K562 (cell line): ENCODE results near the gene ASCC3. TPM values are rescaled to one million over a fixed set of nuclear protein-coding genes. Genes with fewer than 3 reads are reported as not detected.
A peak's percentile ranks its signal among the peaks of the same experiment; 100 is the strongest.

Experiments used
- ARID1B ChIP-seq: fragments of 450-650 bp; IDR thresholded peaks from 2 replicates; pipeline ENCODE4 v1.6.1; 2016; ENCODE audit warnings: antibody characterized with exemption, mild to moderate bottlenecking, inconsistent platforms
- ATF7 ChIP-seq: fragments of 450-650 bp; IDR thresholded peaks from 2 replicates; pipeline ENCODE4 v1.7.1; 2014; ENCODE audit warnings: mild to moderate bottlenecking, moderate library complexity
- CBFB ChIP-seq: sonication (generic); formaldehyde crosslinking; IDR thresholded peaks from 2 replicates; pipeline ENCODE4 v1.4.0; 2020; ENCODE audit warnings: mild to moderate bottlenecking, missing genetic modification reagents
- DACH1 ChIP-seq: fragments of 450-650 bp; IDR thresholded peaks from 2 replicates; pipeline ENCODE4 v1.6.1; 2018; ENCODE audit not compliant: partially characterized antibody
- GABPA ChIP-seq: fragments of 200-800 bp; sonication (Bioruptor generic); conservative IDR thresholded peaks from 2 replicates; pipeline ENCODE4 v1.6.1; 2016; ENCODE audit warnings: low read depth, missing genetic modification characterization, missing compliant biosample characterization
- HDAC6 ChIP-seq: IDR thresholded peaks from 2 replicates; pipeline ENCODE4 v1.6.1; 2012; ENCODE audit warnings: low read depth, mild to moderate bottlenecking, control low read depth, inconsistent platforms, low read length, moderate library complexity
- HDGF ChIP-seq: fragments of 450-650 bp; IDR thresholded peaks from 2 replicates; pipeline ENCODE4 v1.6.1; 2016
- HMG20B ChIP-seq: fragments of 250-450 bp; sonication (Bioruptor Pico); IDR thresholded peaks from 2 replicates; pipeline ENCODE4 v1.5.0; 2021; ENCODE audit warnings: mild to moderate bottlenecking
- KLF6 ChIP-seq: fragments of 250-450 bp; sonication (Bioruptor Pico); IDR thresholded peaks from 2 replicates; pipeline ENCODE4 v1.4.0; 2020; ENCODE audit warnings: mild to moderate bottlenecking, moderate library complexity, borderline replicate concordance
- MBD1 ChIP-seq: fragments of 250-450 bp; sonication (Bioruptor Pico); IDR thresholded peaks from 2 replicates; pipeline ENCODE4 v1.8.0; 2022; ENCODE audit warnings: inconsistent platforms
- NFYB ChIP-seq: IDR thresholded peaks from 2 replicates; pipeline ENCODE4 v1.6.1; 2011; ENCODE audit warnings: mild to moderate bottlenecking, moderate library complexity; ENCODE audit not compliant: insufficient read length; ENCODE audit errors: extremely low read depth
- POLR2AphosphoS2 ChIP-seq: IDR thresholded peaks from 2 replicates; pipeline ENCODE4 v1.6.1; 2012; ENCODE audit warnings: low read length, improper control_type of control experiment
- PRMT5 ChIP-seq: sonication (generic); formaldehyde crosslinking; IDR thresholded peaks from 2 replicates; pipeline ENCODE4 v1.5.0; 2020; ENCODE audit warnings: missing genetic modification reagents
- TBL1XR1 ChIP-seq, 2 experiments: IDR thresholded peaks; 2 replicates each; pipeline ENCODE4 v1.6.1; 2012; ENCODE audit warnings: improper control_type of control experiment in 2 of 2, low read length in 2 of 2, mild to moderate bottlenecking in 1 of 2
- TFAM ChIP-seq: fragments of 250-450 bp; sonication (Bioruptor Pico); conservative IDR thresholded peaks from 2 replicates; pipeline ENCODE4 v1.5.0; 2021; ENCODE audit warnings: mild to moderate bottlenecking, moderate library complexity
- ZBTB33 ChIP-seq: sonication (generic); formaldehyde crosslinking; IDR thresholded peaks from 2 replicates; pipeline ENCODE4 v1.8.1; 2023; ENCODE audit warnings: mild to moderate bottlenecking, missing genetic modification reagents
- ZFX ChIP-seq: sonication (generic); formaldehyde crosslinking; IDR thresholded peaks from 2 replicates; pipeline ENCODE4 v1.8.0; 2022; ENCODE audit warnings: mild to moderate bottlenecking, missing genetic modification reagents, moderate library complexity
- ZNF316 ChIP-seq: fragments of 450-650 bp; IDR thresholded peaks from 2 replicates; pipeline ENCODE4 v1.6.1; 2016
- ZNF324 ChIP-seq: fragments of 250-450 bp; sonication (Bioruptor Pico); IDR thresholded peaks from 2 replicates; pipeline ENCODE4 v1.4.0; 2020; ENCODE audit warnings: mild to moderate bottlenecking
- ZNF584 ChIP-seq: fragments of 200-800 bp; sonication (Bioruptor generic); IDR thresholded peaks from 2 replicates; pipeline ENCODE4 v1.6.1; 2016; ENCODE audit warnings: low read depth, mild to moderate bottlenecking, missing genetic modification characterization, missing compliant biosample characterization
- ZNF696 ChIP-seq: fragments of 250-450 bp; sonication (Bioruptor Pico); conservative IDR thresholded peaks from 2 replicates; pipeline ENCODE4 v1.4.0; 2020; ENCODE audit warnings: mild to moderate bottlenecking, moderate library complexity
- ZNF785 ChIP-seq: fragments of 250-450 bp; sonication (Bioruptor Pico); IDR thresholded peaks from 2 replicates; pipeline ENCODE4 v1.4.0; 2020; ENCODE audit warnings: mild to moderate bottlenecking
- polyA plus RNA-seq, 8 experiments: library from polyadenylated mRNA; depleted of rRNA in 4 of 8; stranded (reverse) in 5 of 8; unstranded in 3 of 8; fragments of >200 nt; fragmentation: Nextera tagmentation in 2 of 8; fragmentation: Illumina TruSeq in 1 of 8; extraction: Ambion mirVana in 2 of 8; extraction: Trizol in 1 of 8; gene quantifications; 2 replicates each; pipeline versions ENCODE4 v1.2.1 to v1.2.3, GENCODE V29; 2011 to 2014; ENCODE audit warnings: inconsistent platforms in 1 of 8, missing spikeins in 1 of 8
- total RNA-seq, 7 experiments: library from RNA; depleted of rRNA in 6 of 7; stranded (reverse); fragments of >200 nt in 6 of 7; fragmentation: Illumina TruSeq in 2 of 7; extraction: Trizol in 2 of 7; gene quantifications; 2 replicates each; pipeline versions ENCODE4 v1.2.1 to v1.2.3, GENCODE V29; 2011 to 2021; ENCODE audit warnings: low replicate concordance in 1 of 7
- TF ChIP-seq, protein P1 (sequence below), 2 experiments: IDR thresholded peaks; 2 replicates each; pipeline ENCODE4 v1.6.1; 2011; ENCODE audit warnings: borderline replicate concordance in 1 of 2, control low read depth in 1 of 2, low read depth in 1 of 2, low read length in 1 of 2, mild to moderate bottlenecking in 1 of 2, mixed read lengths in 1 of 2, moderate library complexity in 1 of 2; ENCODE audit not compliant: insufficient read depth in 1 of 2, insufficient read length in 1 of 2, poor library complexity in 1 of 2, severe bottlenecking in 1 of 2; ENCODE audit errors: extremely low read depth in 1 of 2
- TF ChIP-seq, protein P2 (sequence below): conservative IDR thresholded peaks from 2 replicates; pipeline ENCODE4 v1.6.1; 2011; ENCODE audit warnings: low read depth, mild to moderate bottlenecking, low read length; ENCODE audit not compliant: control insufficient read depth

Gene ASCC3
- total and polyA plus RNA-seq, 9 of the 15 experiments (the other 6 are each of a cell fraction or from before 2014, with no cell fraction given) = 16.1 to 56.1 (median 33.9) TPM

DNA sequence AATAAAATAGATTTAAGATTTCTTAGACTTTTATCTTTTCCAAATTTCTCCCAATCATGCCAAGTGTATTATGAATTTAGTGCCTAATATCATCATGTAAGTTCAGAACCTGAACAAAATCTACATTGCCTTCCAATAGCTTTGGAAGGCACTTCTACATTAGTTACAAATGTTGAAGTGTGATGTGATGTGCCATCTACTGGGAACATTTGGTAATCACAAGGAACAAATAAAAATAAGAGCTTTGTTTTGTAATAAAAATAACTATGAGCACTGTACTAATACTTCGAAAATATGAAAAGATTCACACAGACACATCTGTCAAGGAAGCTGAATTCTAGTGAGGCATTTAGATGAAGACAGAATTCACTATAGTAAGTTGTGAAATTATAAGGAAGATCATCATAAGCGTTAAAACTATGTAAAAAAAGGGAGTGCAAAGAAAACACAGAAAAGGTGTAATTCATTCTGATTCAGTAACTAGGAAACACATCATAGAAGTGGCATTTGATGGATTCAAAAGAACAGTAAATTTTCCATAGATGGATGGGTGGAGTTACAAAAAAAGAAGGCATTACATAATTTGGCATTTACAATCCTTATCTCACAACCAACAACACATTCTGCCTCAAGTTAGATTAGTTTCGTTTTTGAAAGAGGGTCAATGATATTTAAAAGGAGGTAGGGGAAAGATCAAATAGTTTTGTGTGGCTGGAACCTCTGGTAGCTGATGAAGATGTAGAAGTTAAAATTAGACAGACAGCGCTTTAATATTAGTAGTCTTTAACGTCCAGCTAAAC lies 161.0 kb downstream of the ASCC3 start (continued):
- TF ChIP-seq, protein P1, sequence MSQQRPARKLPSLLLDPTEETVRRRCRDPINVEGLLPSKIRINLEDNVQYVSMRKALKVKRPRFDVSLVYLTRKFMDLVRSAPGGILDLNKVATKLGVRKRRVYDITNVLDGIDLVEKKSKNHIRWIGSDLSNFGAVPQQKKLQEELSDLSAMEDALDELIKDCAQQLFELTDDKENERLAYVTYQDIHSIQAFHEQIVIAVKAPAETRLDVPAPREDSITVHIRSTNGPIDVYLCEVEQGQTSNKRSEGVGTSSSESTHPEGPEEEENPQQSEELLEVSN (IDR thresholded peaks at IDR 0.05; ENCODE audit: borderline replicate concordance in 1 of 2, extremely low read depth in 1 of 2, insufficient read depth in 1 of 2, insufficient read length in 1 of 2, low read depth in 1 of 2, low read length in 1 of 2, poor library complexity in 1 of 2, severe bottlenecking in 1 of 2) = no peak
- TF ChIP-seq MBD1 (no peak), ATF7 (0 out of 2 replicates have a peak, but pooled peaks have one; percentile 43), ZBTB33 (CRISPR knock-in tag) (no peak), DACH1 (no peak), TFAM (CRISPR knock-in tag) (no peak), POLR2AphosphoS2 (no peak), PRMT5 (CRISPR knock-in tag) (no peak), HDGF (no peak), NFYB (no peak), ARID1B (peak; percentile 76), HMG20B (CRISPR knock-in tag) (no peak), ZNF324 (CRISPR knock-in tag) (no peak), KLF6 (no peak), TBL1XR1 (IDR thresholded peaks at IDR 0.05; ENCODE audit: low read length in 2 of 2) (no peak), GABPA (tag) (no peak), CBFB (no peak), ZNF316 (no peak), ZFX (CRISPR knock-in tag) (no peak), ZNF696 (no peak), ZNF785 (no peak), ZNF584 (CRISPR knock-in tag) (no peak), HDAC6 (no peak)
- TF ChIP-seq, protein P2, sequence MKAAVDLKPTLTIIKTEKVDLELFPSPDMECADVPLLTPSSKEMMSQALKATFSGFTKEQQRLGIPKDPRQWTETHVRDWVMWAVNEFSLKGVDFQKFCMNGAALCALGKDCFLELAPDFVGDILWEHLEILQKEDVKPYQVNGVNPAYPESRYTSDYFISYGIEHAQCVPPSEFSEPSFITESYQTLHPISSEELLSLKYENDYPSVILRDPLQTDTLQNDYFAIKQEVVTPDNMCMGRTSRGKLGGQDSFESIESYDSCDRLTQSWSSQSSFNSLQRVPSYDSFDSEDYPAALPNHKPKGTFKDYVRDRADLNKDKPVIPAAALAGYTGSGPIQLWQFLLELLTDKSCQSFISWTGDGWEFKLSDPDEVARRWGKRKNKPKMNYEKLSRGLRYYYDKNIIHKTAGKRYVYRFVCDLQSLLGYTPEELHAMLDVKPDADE = no peak
